ENCODE data around the gene NUMBL. TPM values are rescaled to one million over a fixed set of nuclear protein-coding genes. Genes with fewer than 3 reads are reported as not detected.
A peak's percentile ranks its signal among the peaks of the same experiment; 100 is the strongest.

NUMBL gene
- total and polyA plus RNA-seq, 2 of the 4 experiments (the other 2 are of a cell fraction) = 6.3 to 29.0 TPM

- H3K56ac ChIP-seq (ENCODE audit: extremely low read depth, insufficient read depth, low read length) = peak overlapping the region; percentile 47
- peak overlapping the region; percentile 66 for H2AFZ ChIP-seq (replicated peaks; ENCODE audit: low read length, poor library complexity)
- ATAC-seq (ENCODE audit: low read depth) = no peak
- peaks cover 11% of the 10 kb centered on the region for H3K4me1 ChIP-seq (ENCODE audit: control insufficient read depth, insufficient read depth, low read length)
- TF ChIP-seq, protein P1, sequence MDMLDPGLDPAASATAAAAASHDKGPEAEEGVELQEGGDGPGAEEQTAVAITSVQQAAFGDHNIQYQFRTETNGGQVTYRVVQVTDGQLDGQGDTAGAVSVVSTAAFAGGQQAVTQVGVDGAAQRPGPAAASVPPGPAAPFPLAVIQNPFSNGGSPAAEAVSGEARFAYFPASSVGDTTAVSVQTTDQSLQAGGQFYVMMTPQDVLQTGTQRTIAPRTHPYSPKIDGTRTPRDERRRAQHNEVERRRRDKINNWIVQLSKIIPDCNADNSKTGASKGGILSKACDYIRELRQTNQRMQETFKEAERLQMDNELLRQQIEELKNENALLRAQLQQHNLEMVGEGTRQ (IDR thresholded peaks at IDR 0.05; ENCODE audit: low read depth, low read length) = peak; percentile 80
- TF ChIP-seq RCOR1 (IDR thresholded peaks at IDR 0.05; ENCODE audit: insufficient replicate concordance, low read length) = no peak
- TF ChIP-seq MAZ (IDR thresholded peaks at IDR 0.05; ENCODE audit: borderline replicate concordance, low read depth, low read length) = peak; percentile 28; the same call in 1 of the 2 replicates
- peak; percentile 51; the same call in 1 of the 2 replicates for TF ChIP-seq MXI1 (IDR thresholded peaks at IDR 0.05; ENCODE audit: borderline replicate concordance, low read depth, low read length)
- TF ChIP-seq POLR2A (IDR thresholded peaks at IDR 0.05; ENCODE audit: low read depth, low read length) = peak; percentile 51; the same call in 1 of the 2 replicates
- TF ChIP-seq BHLHE40 (IDR thresholded peaks at IDR 0.05; ENCODE audit: low read depth, low read length) = peak; percentile 34; the same call in 1 of the 2 replicates
- TF ChIP-seq SMC3 (IDR thresholded peaks at IDR 0.05; ENCODE audit: low read depth, low read length) = no peak
- peak overlapping the region; percentile 86 for H3K14ac ChIP-seq (replicated peaks; ENCODE audit: low read depth, low read length)
- peak overlapping the region; percentile 66 for H4K91ac ChIP-seq (ENCODE audit: insufficient read depth, low read depth, low read length)
- peaks cover 19 to 69% of the 10 kb centered on the region in 2 experiments for H3K79me1 ChIP-seq (ENCODE audit: low read depth in 1 of 2, low read length in 2 of 2)
- peak overlapping the region; percentile 80 for H3K4ac ChIP-seq (ENCODE audit: low read depth, low read length)
- H2AK5ac ChIP-seq (ENCODE audit: low read depth, low read length) = peak overlapping the region; percentile 86
- H3K36me3 ChIP-seq (ENCODE audit: control insufficient read depth, insufficient read depth, low read length) = peaks cover 11% of the 10 kb centered on the region; the same call in 1 of the 2 replicates
- ChIA-PET POLR2A (ENCODE audit: unreplicated experiment) (interaction anchor here (0.6 kb wide), 1 partner anchor 37 kb away, joined by 5 read pairs; no protein-coding TSS in a partner anchor), CTCF (no interaction called here)
- intact Hi-C loops (cut with micrococcal nuclease) = loop anchor here (5.0 kb wide), 1 partner anchor 78 kb away; the partner anchor contains the start of gene EGLN2
- peak; percentile 40 for DNase-seq
- in situ Hi-C loops (cut with MboI; ENCODE audit: low sequenced_read_pairs) = no loop called here
- H3K18ac ChIP-seq (ENCODE audit: low read depth, low read length) = peak overlapping the region; percentile 10; the same call in 1 of the 2 replicates
- no peaks in the 10 kb centered on the region for H3K9me3 ChIP-seq (ENCODE audit: control insufficient read depth, insufficient read depth, low read length)
- peak overlapping the region; percentile 91 for H3K4me2 ChIP-seq (ENCODE audit: low read depth, low read length)
- H3K9ac ChIP-seq (ENCODE audit: low read depth, low read length) = peak overlapping the region; percentile 97
- peaks cover 20% of the 10 kb centered on the region; the same call in 1 of the 2 replicates for H4K20me1 ChIP-seq (ENCODE audit: insufficient read depth, low read length)
- H3K23ac ChIP-seq (ENCODE audit: low read depth, low read length) = peak overlapping the region; percentile 97; the same call in 1 of the 2 replicates
- H3K27me3 ChIP-seq (ENCODE audit: control insufficient read depth, insufficient read depth, low read length) = no peaks in the 10 kb centered on the region
- no peak overlapping the region; the same call in 1 of the 2 replicates for H4K5ac ChIP-seq (ENCODE audit: low read depth, low read length)
- H2BK15ac ChIP-seq (ENCODE audit: low read depth, low read length) = no peak overlapping the region
- no peak overlapping the region; the same call in 1 of the 2 replicates for H2BK20ac ChIP-seq (ENCODE audit: low read depth, low read length)
- H2AK9ac ChIP-seq (replicated peaks; ENCODE audit: low read depth, low read length, poor library complexity) = peak overlapping the region; percentile 90
- dilution Hi-C loops (cut with HindIII; ENCODE audit: low sequenced_read_pairs, unreplicated experiment) = no loop called here
- peak overlapping the region; percentile 86 for H3K4me3 ChIP-seq (ENCODE audit: insufficient read depth, low read depth, low read length)
- BruUV-seq (replicated peaks) = no TSS peak
- H2BK120ac ChIP-seq (ENCODE audit: low read depth, low read length) = peak overlapping the region; percentile 49
- peak overlapping the region; percentile 83 for H2BK5ac ChIP-seq (ENCODE audit: low read depth, low read length, poor library complexity, severe bottlenecking)
- peak overlapping the region; percentile 96 for H3K27ac ChIP-seq (ENCODE audit: insufficient read depth, low read length)
- H4K8ac ChIP-seq (ENCODE audit: low read depth in 2 of 2, low read length in 2 of 2) = peak overlapping the region in 1 of 2 experiments; percentile 57; a peak in 2 of 4 replicates
- WGBS, 2 experiments (ENCODE audit: extremely low coverage in 2 of 2, insufficient read length in 1 of 2) = 10% methylated on average over 4 of the region's 16 CpGs; no CpG with 5 or more reads in 1 of the 2 experiments
- peaks cover 16% of the 10 kb centered on the region; the same call in 1 of the 2 replicates for H3K9me1 ChIP-seq (ENCODE audit: insufficient read depth, low read length)
Measured at GRCh38 chr19:40718774-40719391, 28.4 kb upstream of the NUMBL start.
